Measurements from ENCODE around the gene TMEM245. TPM values are rescaled to one million over a fixed set of nuclear protein-coding genes. Genes with fewer than 3 reads are reported as not detected.

The TMEM245 gene
- total and polyA plus RNA-seq, 10 of the 15 experiments (the other 5 are each of a cell fraction or from before 2014, with no cell fraction given), result 7.4 to 36.1 (median 19.0) TPM

DNA sequence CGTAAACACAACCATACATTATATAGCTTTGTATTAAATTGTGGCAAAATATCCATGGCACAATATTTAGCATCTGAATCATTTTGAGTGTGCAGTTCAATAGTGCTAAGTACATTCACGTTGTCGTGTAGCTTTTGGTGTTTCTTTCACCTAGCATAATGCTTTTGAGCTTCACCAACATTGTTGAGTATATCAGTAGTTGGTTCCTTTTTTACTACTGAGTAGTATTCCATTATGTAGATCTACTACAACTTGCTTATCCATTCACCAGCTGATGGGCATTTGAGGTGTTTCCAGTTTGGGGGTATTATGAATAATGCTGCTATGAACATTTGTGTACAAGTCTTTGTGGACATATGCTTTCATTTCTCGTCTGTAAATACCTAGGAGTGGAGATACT is 79.2 kb downstream of the TMEM245 start:
- Histone ChIP-seq H3K27ac (ENCODE audit: control insufficient read depth, insufficient read depth) (no peak overlapping the region), H3K79me2 (ENCODE audit: control insufficient read depth, insufficient read depth, low read length) (no peaks in the 10 kb centered on the region), H3K4me3 (no peak overlapping the region), H4K20me1 (ENCODE audit: control insufficient read depth, insufficient read depth) (no peaks in the 10 kb centered on the region), H3K9me3 (replicated peaks; ENCODE audit: control insufficient read depth, insufficient read depth, low read length) (no peaks in the 10 kb centered on the region), H3K4me2 (ENCODE audit: control insufficient read depth, insufficient read depth) (no peak overlapping the region), H3K9ac (ENCODE audit: control insufficient read depth, insufficient read depth, low read length) (no peak overlapping the region), H3K4me1 (ENCODE audit: control insufficient read depth, insufficient read depth, low read length) (no peaks in the 10 kb centered on the region), H3K36me3 (ENCODE audit: control insufficient read depth in 2 of 2, insufficient read depth in 2 of 2, low read length in 1 of 2) (peaks cover 2 to 3% of the 10 kb centered on the region in 2 experiments; a peak in 3 of 4 replicates), H2AFZ (ENCODE audit: control insufficient read depth, low read depth, low read length) (no peak overlapping the region), H3K27me3 (replicated peaks in 1 of 2; ENCODE audit: control insufficient read depth in 2 of 2, insufficient read depth in 2 of 2, low read length in 1 of 2) (no peaks in the 10 kb centered on the region)
- FAIRE-seq, result no peak
- DNase-seq (ENCODE audit: low read depth, low spot score), result no peak
- ChIA-PET SMC1A (ENCODE audit: uncharacterized antibody, unreplicated experiment) (interaction anchor here (0.6 kb wide), 1 partner anchor 323 kb away, joined by 5 read pairs; no protein-coding TSS in a partner anchor), POLR2A (no interaction called here), CTCF (interaction anchor here (0.6 kb wide), 1 partner anchor 429 kb away, joined by 3 read pairs; no protein-coding TSS in a partner anchor), RAD21 (ENCODE audit: unreplicated experiment) (no interaction called here)
- 98% methylated on average over 4 of the region's 4 CpGs for WGBS (ENCODE audit: insufficient coverage, insufficient replicate concordance, low lambda C conversion rate, missing lambda C conversion rate)
- BruUV-seq (replicated peaks), result no TSS peak
- ATAC-seq, result no peak
- in situ Hi-C loops (cut with MboI) (no loop called here), intact Hi-C loops (cut with micrococcal nuclease; ENCODE audit: unreplicated experiment) (no loop called here)
- TF ChIP-seq, protein P1, sequence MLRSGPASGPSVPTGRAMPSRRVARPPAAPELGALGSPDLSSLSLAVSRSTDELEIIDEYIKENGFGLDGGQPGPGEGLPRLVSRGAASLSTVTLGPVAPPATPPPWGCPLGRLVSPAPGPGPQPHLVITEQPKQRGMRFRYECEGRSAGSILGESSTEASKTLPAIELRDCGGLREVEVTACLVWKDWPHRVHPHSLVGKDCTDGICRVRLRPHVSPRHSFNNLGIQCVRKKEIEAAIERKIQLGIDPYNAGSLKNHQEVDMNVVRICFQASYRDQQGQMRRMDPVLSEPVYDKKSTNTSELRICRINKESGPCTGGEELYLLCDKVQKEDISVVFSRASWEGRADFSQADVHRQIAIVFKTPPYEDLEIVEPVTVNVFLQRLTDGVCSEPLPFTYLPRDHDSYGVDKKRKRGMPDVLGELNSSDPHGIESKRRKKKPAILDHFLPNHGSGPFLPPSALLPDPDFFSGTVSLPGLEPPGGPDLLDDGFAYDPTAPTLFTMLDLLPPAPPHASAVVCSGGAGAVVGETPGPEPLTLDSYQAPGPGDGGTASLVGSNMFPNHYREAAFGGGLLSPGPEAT (IDR thresholded peaks at IDR 0.05; ENCODE audit: low read depth), result no peak
- no peak for TF ChIP-seq ZBTB4 (CRISPR knock-in tag; IDR thresholded peaks at IDR 0.05)
- TF ChIP-seq, protein P2, sequence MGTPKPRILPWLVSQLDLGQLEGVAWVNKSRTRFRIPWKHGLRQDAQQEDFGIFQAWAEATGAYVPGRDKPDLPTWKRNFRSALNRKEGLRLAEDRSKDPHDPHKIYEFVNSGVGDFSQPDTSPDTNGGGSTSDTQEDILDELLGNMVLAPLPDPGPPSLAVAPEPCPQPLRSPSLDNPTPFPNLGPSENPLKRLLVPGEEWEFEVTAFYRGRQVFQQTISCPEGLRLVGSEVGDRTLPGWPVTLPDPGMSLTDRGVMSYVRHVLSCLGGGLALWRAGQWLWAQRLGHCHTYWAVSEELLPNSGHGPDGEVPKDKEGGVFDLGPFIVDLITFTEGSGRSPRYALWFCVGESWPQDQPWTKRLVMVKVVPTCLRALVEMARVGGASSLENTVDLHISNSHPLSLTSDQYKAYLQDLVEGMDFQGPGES (IDR thresholded peaks at IDR 0.05), result no peak
- TF ChIP-seq, protein P3, sequence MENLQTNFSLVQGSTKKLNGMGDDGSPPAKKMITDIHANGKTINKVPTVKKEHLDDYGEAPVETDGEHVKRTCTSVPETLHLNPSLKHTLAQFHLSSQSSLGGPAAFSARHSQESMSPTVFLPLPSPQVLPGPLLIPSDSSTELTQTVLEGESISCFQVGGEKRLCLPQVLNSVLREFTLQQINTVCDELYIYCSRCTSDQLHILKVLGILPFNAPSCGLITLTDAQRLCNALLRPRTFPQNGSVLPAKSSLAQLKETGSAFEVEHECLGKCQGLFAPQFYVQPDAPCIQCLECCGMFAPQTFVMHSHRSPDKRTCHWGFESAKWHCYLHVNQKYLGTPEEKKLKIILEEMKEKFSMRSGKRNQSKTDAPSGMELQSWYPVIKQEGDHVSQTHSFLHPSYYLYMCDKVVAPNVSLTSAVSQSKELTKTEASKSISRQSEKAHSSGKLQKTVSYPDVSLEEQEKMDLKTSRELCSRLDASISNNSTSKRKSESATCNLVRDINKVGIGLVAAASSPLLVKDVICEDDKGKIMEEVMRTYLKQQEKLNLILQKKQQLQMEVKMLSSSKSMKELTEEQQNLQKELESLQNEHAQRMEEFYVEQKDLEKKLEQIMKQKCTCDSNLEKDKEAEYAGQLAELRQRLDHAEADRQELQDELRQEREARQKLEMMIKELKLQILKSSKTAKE (IDR thresholded peaks at IDR 0.05; ENCODE audit: low read depth, poor library complexity, severe bottlenecking), result no peak
- no peak for TF ChIP-seq HCFC1 (IDR thresholded peaks at IDR 0.05; ENCODE audit: low read length)
- TF ChIP-seq SRF (IDR thresholded peaks at IDR 0.05; ENCODE audit: low read depth in 2 of 2, low read length in 2 of 2), result no peak
- no peak for TF ChIP-seq SPI1 (IDR thresholded peaks at IDR 0.05; ENCODE audit: borderline replicate concordance, insufficient read depth, low read depth, low read length)
- TF ChIP-seq ATF3 (IDR thresholded peaks at IDR 0.05; ENCODE audit: borderline replicate concordance, extremely low read depth, low read depth, low read length), result no peak
